Activated CD4-positive, alpha-beta T cell treated with anti-CD3 and anti-CD28 coated beads for 36 hours (primary cell): ENCODE results near the gene CELF4. TPM values are rescaled to one million over a fixed set of nuclear protein-coding genes. Genes with fewer than 3 reads are reported as not detected.

Experiments used
- ATAC-seq: fragments of 200-7000 bp; cut with Tn5 transposase; one replicate; pipeline ENCODE4 v1.10.0; 2021; ENCODE audit warnings: mild to moderate bottlenecking, moderate library complexity
- CTCF ChIA-PET: fragments of 350-600 bp; sonication (Branson Sonifier 250); formaldehyde crosslinking; loops from one replicate; lab custom pipeline; 2021; ENCODE audit warnings: antibody characterized with exemption; lab: Charles Lee
- POLR2A ChIA-PET: fragments of 350-600 bp; sonication (Branson Sonifier 250); formaldehyde crosslinking; loops from one replicate; lab custom pipeline; 2021; ENCODE audit warnings: antibody characterized with exemption, inconsistent platforms; lab: Charles Lee
- DNase-seq: peaks from one replicate; pipeline ENCODE4 v3.0.0-alpha.2; 2020
- H3K27ac Mint-ChIP-seq: one replicate; pipeline ENCODE4 v1.8.0; 2021; ENCODE audit warnings: mixed read lengths
- H3K27me3 Mint-ChIP-seq: one replicate; pipeline ENCODE4 v1.8.0; 2021; ENCODE audit warnings: mixed read lengths
- H3K36me3 Mint-ChIP-seq: one replicate; pipeline ENCODE4 v1.8.0; 2021; ENCODE audit warnings: low read depth, mixed read lengths
- H3K4me1 Mint-ChIP-seq: one replicate; pipeline ENCODE4 v1.8.0; 2021; ENCODE audit warnings: mixed read lengths
- H3K4me3 Mint-ChIP-seq: one replicate; pipeline ENCODE4 v1.8.0; 2021; ENCODE audit warnings: mild to moderate bottlenecking, moderate library complexity, mixed read lengths
- H3K9me3 Mint-ChIP-seq: one replicate; pipeline ENCODE4 v1.8.0; 2021; ENCODE audit warnings: low read depth, mixed read lengths
- intact Hi-C, 2 experiments: fragments of 100-400 bp; cut with DNase I in 1 of 2; cut with micrococcal nuclease in 1 of 2; formaldehyde crosslinking; loops; one replicate each; pipeline versions ENCODE4 v1.14.2 to v1.15.1; 2022 to 2024; cut with DNase I, micrococcal nuclease
- total RNA-seq, 2 experiments: library from RNA; stranded (reverse); gene quantifications; one replicate each; pipeline ENCODE4 v1.2.3, GENCODE V29; 2021

The CELF4 gene
- total RNA-seq, 2 experiments from 2014 or later: not detected

GRCh38 chr18:37341016-37341415 is 224.6 kb downstream of the CELF4 start:
- ATAC-seq (no peak), DNase-seq (no peak)
- intact Hi-C loops: no loop called here
- H3K36me3 Mint-ChIP-seq: no peaks in the 10 kb centered on the region
- no peaks in the 10 kb centered on the region for H3K9me3 Mint-ChIP-seq
- no peaks in the 10 kb centered on the region for H3K4me1 Mint-ChIP-seq
- ChIA-PET POLR2A (no interaction called here), CTCF (no interaction called here)
- H3K4me3 Mint-ChIP-seq: no peak overlapping the region
- no peak overlapping the region for H3K27ac Mint-ChIP-seq
- H3K27me3 Mint-ChIP-seq: peaks cover 9% of the 10 kb centered on the region

DNA sequence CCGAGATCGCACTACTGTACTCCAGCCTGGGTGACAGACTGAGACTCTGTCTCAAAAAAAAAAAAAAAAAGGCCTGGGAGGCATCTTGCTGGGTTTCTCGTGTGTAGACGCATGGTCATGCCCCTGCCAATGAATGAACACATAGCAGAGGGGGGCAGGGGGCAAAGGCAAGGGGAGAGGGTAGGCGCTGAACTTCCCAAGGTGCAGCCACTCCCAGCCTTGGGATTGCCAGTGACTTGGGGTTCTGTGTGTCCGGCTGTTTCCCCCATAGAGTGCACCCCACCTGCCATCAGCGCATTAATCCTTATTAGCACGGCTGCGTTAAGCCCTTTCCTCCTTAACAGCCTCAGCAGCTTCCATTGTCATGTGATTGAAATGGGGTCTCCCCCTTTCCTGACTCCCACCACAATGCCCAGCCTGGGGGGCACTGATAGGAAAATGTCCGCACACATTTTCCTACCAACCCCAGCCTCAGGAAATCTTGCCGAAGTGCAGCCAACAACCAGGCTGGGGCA is 225.8 kb downstream of the CELF4 start:
- no peak overlapping the region for H3K27ac Mint-ChIP-seq
- H3K9me3 Mint-ChIP-seq: no peaks in the 10 kb centered on the region
- ATAC-seq (no peak), DNase-seq (no peak)
- H3K36me3 Mint-ChIP-seq: no peaks in the 10 kb centered on the region
- no peaks in the 10 kb centered on the region for H3K4me1 Mint-ChIP-seq
- H3K27me3 Mint-ChIP-seq: peaks cover 9% of the 10 kb centered on the region
- POLR2A ChIA-PET: no interaction called here
- CTCF ChIA-PET: no interaction called here
- H3K4me3 Mint-ChIP-seq: no peak overlapping the region
- intact Hi-C loops: no loop called here

GRCh38 chr18:37336568-37337285 is 228.9 kb downstream of the CELF4 start:
- Mint-ChIP-seq H3K27me3 (peaks cover 2% of the 10 kb centered on the region), H3K4me1 (no peaks in the 10 kb centered on the region), H3K9me3 (no peaks in the 10 kb centered on the region), H3K27ac (no peak overlapping the region), H3K36me3 (no peaks in the 10 kb centered on the region), H3K4me3 (no peak overlapping the region)
- DNase-seq (no peak), ATAC-seq (no peak)
- intact Hi-C loops: no loop called here
- ChIA-PET CTCF (interaction anchor here (0.8 kb wide), 1 partner anchor 31 kb away, joined by 4 read pairs; no protein-coding TSS in a partner anchor), POLR2A (no interaction called here)

DNA sequence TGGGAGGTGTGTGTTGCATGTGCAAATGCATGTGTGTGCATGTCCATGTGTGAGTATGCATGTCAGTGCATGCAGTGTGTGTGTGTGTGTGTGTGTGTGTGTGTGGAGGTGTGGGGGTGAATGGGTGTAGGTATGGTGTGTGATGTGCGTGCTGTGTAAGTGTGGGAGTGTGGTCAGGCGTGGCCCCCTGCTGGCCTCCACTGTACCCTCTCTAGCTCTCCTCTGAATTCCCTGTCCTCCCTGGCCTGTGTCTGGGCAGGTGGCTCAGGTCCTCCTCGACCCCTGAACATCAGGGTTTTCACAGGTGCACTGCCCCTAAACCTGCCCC is 230.2 kb downstream of the CELF4 start:
- Mint-ChIP-seq H3K4me1 (no peaks in the 10 kb centered on the region), H3K9me3 (no peaks in the 10 kb centered on the region), H3K4me3 (no peak overlapping the region), H3K27me3 (peaks cover 2% of the 10 kb centered on the region), H3K36me3 (no peaks in the 10 kb centered on the region), H3K27ac (no peak overlapping the region)
- ATAC-seq: no peak
- intact Hi-C loops: no loop called here
- DNase-seq: no peak
- ChIA-PET CTCF (no interaction called here), POLR2A (no interaction called here)

GRCh38 chr18:37334631-37335408 is 230.8 kb downstream of the CELF4 start:
- Mint-ChIP-seq H3K9me3 (no peaks in the 10 kb centered on the region), H3K4me1 (no peaks in the 10 kb centered on the region), H3K36me3 (no peaks in the 10 kb centered on the region), H3K27ac (no peak overlapping the region), H3K27me3 (peaks cover 2% of the 10 kb centered on the region), H3K4me3 (no peak overlapping the region)
- no peak for ATAC-seq
- intact Hi-C loops: no loop called here
- ChIA-PET CTCF (no interaction called here), POLR2A (no interaction called here)
- no peak for DNase-seq

GRCh38 chr18:37332628-37333420 is 232.8 kb downstream of the CELF4 start:
- Mint-ChIP-seq H3K4me1 (no peaks in the 10 kb centered on the region), H3K9me3 (no peaks in the 10 kb centered on the region), H3K27me3 (peaks cover 2% of the 10 kb centered on the region), H3K27ac (no peak overlapping the region), H3K4me3 (no peak overlapping the region), H3K36me3 (no peaks in the 10 kb centered on the region)
- no peak for ATAC-seq
- POLR2A ChIA-PET: no interaction called here
- no peak for DNase-seq
- intact Hi-C loops: no loop called here
- CTCF ChIA-PET: no interaction called here

DNA sequence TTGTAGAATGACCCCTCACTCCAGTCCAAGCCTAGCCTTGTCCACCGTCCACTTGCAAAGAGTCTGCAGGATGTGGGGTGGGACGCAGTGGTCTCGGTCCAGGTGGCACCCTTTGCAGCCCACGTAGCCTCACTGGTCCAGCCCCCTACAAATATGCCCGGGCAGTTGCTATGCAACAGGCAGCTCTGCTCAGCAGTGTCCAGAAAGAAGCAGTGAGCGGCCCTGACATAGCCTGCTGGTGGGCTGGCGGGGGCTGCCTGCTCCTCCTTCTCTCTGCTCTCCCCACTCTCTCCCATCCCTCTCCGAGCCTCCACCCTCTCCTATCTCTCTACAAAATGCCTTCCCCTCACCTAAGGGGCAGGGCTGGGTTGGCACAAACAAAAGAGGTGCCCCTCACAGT is 233.4 kb downstream of the CELF4 start:
- intact Hi-C loops: no loop called here
- no peaks in the 10 kb centered on the region for H3K4me1 Mint-ChIP-seq
- ChIA-PET POLR2A (no interaction called here), CTCF (interaction anchor here (0.8 kb wide), 1 partner anchor 34 kb away, joined by 3 read pairs; no protein-coding TSS in a partner anchor)
- H3K9me3 Mint-ChIP-seq: no peaks in the 10 kb centered on the region
- H3K36me3 Mint-ChIP-seq: no peaks in the 10 kb centered on the region
- ATAC-seq: no peak
- no peak overlapping the region for H3K4me3 Mint-ChIP-seq
- no peak overlapping the region for H3K27ac Mint-ChIP-seq
- no peak for DNase-seq
- no peaks in the 10 kb centered on the region for H3K27me3 Mint-ChIP-seq

- no peaks in the 10 kb centered on the region for H3K4me1 Mint-ChIP-seq
- peaks cover 2% of the 10 kb centered on the region for H3K27me3 Mint-ChIP-seq
- H3K4me3 Mint-ChIP-seq: no peak overlapping the region
- H3K9me3 Mint-ChIP-seq: no peaks in the 10 kb centered on the region
- intact Hi-C loops: no loop called here
- DNase-seq: no peak
- no peak overlapping the region for H3K27ac Mint-ChIP-seq
- POLR2A ChIA-PET: no interaction called here
- H3K36me3 Mint-ChIP-seq: no peaks in the 10 kb centered on the region
- no peak for ATAC-seq
- CTCF ChIA-PET: interaction anchor here (0.7 kb wide), 1 partner anchor 9 kb away, joined by 5 read pairs; no protein-coding TSS in a partner anchor
Measured at GRCh38 chr18:37330173-37330572, 235.4 kb downstream of the CELF4 start.

DNA sequence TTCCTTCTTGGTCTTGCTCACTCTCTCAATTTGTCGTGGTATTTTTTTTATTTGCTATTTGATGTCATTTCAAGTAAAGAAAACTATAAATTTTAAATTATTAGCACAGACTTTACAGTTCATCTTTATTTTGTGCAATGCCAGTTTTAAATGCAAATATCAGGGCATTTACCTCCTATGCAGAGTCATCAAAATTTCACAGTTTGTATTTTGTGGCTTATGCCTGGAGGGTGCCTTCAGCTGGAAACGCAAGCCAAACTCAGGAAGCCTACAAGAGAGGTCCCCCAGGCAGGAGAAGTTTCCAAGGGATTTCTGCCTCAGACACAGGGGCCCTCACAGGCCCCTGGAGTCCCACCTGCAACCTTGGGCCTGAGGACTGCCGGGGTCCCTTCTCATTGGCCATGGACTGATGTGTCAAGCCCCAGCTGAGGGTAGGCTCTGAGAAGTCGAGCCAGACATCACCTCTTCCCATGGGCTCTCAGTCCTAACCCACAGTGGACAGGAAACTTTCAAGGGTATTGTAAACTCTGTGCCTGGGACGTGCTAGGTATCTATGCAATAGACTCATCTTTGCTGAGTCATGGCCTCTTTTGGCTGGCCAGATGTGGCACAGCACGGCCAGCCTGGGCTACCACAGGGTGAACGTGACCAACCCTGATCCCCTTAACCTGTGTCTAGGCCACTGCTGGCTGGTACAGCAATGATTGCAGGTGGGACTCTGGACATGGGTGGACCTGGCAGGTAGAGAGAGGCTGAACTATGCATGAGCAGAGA is 236.5 kb downstream of the CELF4 start:
- ATAC-seq (no peak), DNase-seq (no peak)
- no peak overlapping the region for H3K4me3 Mint-ChIP-seq
- H3K36me3 Mint-ChIP-seq: no peaks in the 10 kb centered on the region
- intact Hi-C loops: no loop called here
- peaks cover 2% of the 10 kb centered on the region for H3K27me3 Mint-ChIP-seq
- ChIA-PET CTCF (interaction anchor here (0.6 to 0.7 kb wide), 2 partner anchors 10 to 90 kb away, joined by 3 to 5 read pairs; no protein-coding TSS in a partner anchor), POLR2A (no interaction called here)
- H3K27ac Mint-ChIP-seq: no peak overlapping the region
- no peaks in the 10 kb centered on the region for H3K9me3 Mint-ChIP-seq
- no peaks in the 10 kb centered on the region for H3K4me1 Mint-ChIP-seq

GRCh38 chr18:37327063-37327577 is 238.5 kb downstream of the CELF4 start:
- Mint-ChIP-seq H3K4me1 (no peaks in the 10 kb centered on the region), H3K4me3 (no peak overlapping the region), H3K27me3 (peaks cover 2% of the 10 kb centered on the region), H3K36me3 (no peaks in the 10 kb centered on the region), H3K27ac (no peak overlapping the region), H3K9me3 (no peaks in the 10 kb centered on the region)
- intact Hi-C loops: no loop called here
- ATAC-seq (no peak), DNase-seq (no peak)
- POLR2A ChIA-PET: no interaction called here
- CTCF ChIA-PET: interaction anchor here (0.7 to 0.8 kb wide), 2 partner anchors 14 to 175 kb away, joined by 3 read pairs; no protein-coding TSS in a partner anchor
